Stomach (tissue), 9 donors: ENCODE data around the gene SPEM2. TPM values are rescaled to one million over a fixed set of nuclear protein-coding genes. Genes with fewer than 3 reads are reported as not detected.

Experiments
- DNase-seq, 2 donors: peaks; one replicate each; pipeline versions ENCODE4 v3.0.0 to v3.0.0-alpha.2; 2013 to 2019
- H3K27ac ChIP-seq, 5 donors: fragments of 200-600 bp in 4 of 5; sonication (generic) in 4 of 5; one replicate each; pipeline ENCODE4 v1.5.1; 2013 to 2019; ENCODE audit warnings: mild to moderate bottlenecking in 1 of 5, moderate library complexity in 1 of 5
- H3K27me3 ChIP-seq, 3 donors: fragments of 200-600 bp; sonication (generic); one replicate each; pipeline ENCODE4 v1.5.1; 2017 to 2019; ENCODE audit warnings: mixed run types in 1 of 3
- H3K36me3 ChIP-seq, 4 donors: fragments of 200-600 bp; sonication (generic); 1 replicate in 3 of 4; 2 replicates in 1 of 4; pipeline ENCODE4 v1.5.1; 2016 to 2019
- H3K4me1 ChIP-seq, 4 donors: fragments of 200-600 bp; sonication (generic); one replicate each; pipeline ENCODE4 v1.5.1; 2016 to 2019
- H3K4me3 ChIP-seq, 4 donors: fragments of 200-600 bp; sonication (generic) in 3 of 4; one replicate each; pipeline ENCODE4 v1.5.1; 2016 to 2019; ENCODE audit warnings: mild to moderate bottlenecking in 1 of 4
- H3K9me3 ChIP-seq, 4 donors: fragments of 200-600 bp; sonication (generic); one replicate each; pipeline ENCODE4 v1.5.1; 2016 to 2019
- CTCF ChIP-seq, 7 experiments: fragments of 450-650 bp in 4 of 7; fragments of 200-600 bp in 3 of 7; sonication (generic) in 3 of 7; IDR thresholded peaks; one replicate each; pipeline ENCODE4 v1.5.1; 2016 to 2019; ENCODE audit warnings: antibody characterized with exemption in 7 of 7, control low read depth in 2 of 7, mild to moderate bottlenecking in 1 of 7
- EP300 ChIP-seq: sonication (generic); formaldehyde crosslinking; IDR thresholded peaks from one replicate; pipeline ENCODE4 v1.6.1; 2017; ENCODE audit warnings: antibody characterized with exemption
- POLR2A ChIP-seq, 4 donors: fragments of 450-650 bp; IDR thresholded peaks; one replicate each; pipeline ENCODE4 v1.6.1; 2016; ENCODE audit warnings: antibody characterized with exemption in 4 of 4, control low read depth in 2 of 4, mild to moderate bottlenecking in 1 of 4, moderate library complexity in 1 of 4
- POLR2AphosphoS5 ChIP-seq, 3 donors: sonication (generic); formaldehyde crosslinking; IDR thresholded peaks; one replicate each; pipeline ENCODE4 v1.6.1; 2016; ENCODE audit warnings: antibody characterized with exemption in 3 of 3
- WGBS, 5 donors: extraction: QIAGEN DNeasy Blood & Tissue Kit in 3 of 5; methylation state at CpG; one replicate each; pipeline versions ENCODE4 v1.1.5 to v1.1.7; 2013 to 2018; 5-methylcytosine and 5-hydroxymethylcytosine counted together
- intact Hi-C: fragments of 100-400 bp; cut with DNase I; formaldehyde crosslinking; loops from one replicate; pipeline ENCODE4 v1.15.1; 2023; ENCODE audit warnings: low total_unique reads
- polyA plus RNA-seq, 3 donors: library from polyadenylated mRNA; stranded (reverse); fragments of 200-250 nt; gene quantifications; one replicate each; pipeline ENCODE4 v1.2.3, GENCODE V29; 2013
- total RNA-seq, 5 donors: library from RNA; depleted of rRNA; stranded (reverse); fragments of >200 nt; gene quantifications; one replicate each; pipeline versions ENCODE4 v1.1.0 to v1.2.3, GENCODE V29; 2014 to 2016
- donor health status: healthy with polysubstance abuse.
- donor health status: Bipolar disorder and iron deficiency.
- donor health status: healthy.

Gene SPEM2
- total and polyA plus RNA-seq, 8 donors = not detected

DNA sequence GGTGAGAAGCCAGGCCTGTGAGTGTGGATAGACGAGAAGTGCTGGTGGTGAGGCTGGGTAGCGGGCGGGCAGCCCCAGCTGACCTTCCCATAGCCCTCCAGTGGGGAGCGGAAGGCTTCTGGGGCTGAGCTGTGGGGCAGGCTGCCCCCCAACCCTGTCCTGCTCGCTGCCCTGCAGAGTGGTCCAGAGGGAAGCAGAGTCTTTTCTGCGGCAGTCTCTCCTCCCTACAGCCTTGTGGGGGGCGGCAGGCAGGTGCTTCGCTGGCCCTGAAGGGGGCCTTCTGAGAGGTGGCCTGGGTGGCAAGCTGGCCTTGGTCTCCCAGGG lies 14.0 kb upstream of the SPEM2 start:
- intact Hi-C loops = no loop called here
- Histone ChIP-seq H3K27me3 (no peaks in the 10 kb centered on the region), H3K27ac (no peak overlapping the region), H3K9me3 (no peaks in the 10 kb centered on the region), H3K4me1 (peaks cover 0 to 6% (median 5%) of the 10 kb centered on the region in 4 donors), H3K36me3 (peaks cover 0 to 43% (median 27%) of the 10 kb centered on the region in 4 donors), H3K4me3 (no peak overlapping the region)
- no peak for DNase-seq
- 80 to 90% (median 86%) methylated on average over 2 to 8 of the region's 8 CpGs for WGBS, 5 donors
- no peak for TF ChIP-seq POLR2A (IDR thresholded peaks at IDR 0.05)
- no peak for TF ChIP-seq POLR2AphosphoS5 (IDR thresholded peaks at IDR 0.05)
- no peak for TF ChIP-seq CTCF (IDR thresholded peaks at IDR 0.05)
- TF ChIP-seq EP300 = no peak

DNA sequence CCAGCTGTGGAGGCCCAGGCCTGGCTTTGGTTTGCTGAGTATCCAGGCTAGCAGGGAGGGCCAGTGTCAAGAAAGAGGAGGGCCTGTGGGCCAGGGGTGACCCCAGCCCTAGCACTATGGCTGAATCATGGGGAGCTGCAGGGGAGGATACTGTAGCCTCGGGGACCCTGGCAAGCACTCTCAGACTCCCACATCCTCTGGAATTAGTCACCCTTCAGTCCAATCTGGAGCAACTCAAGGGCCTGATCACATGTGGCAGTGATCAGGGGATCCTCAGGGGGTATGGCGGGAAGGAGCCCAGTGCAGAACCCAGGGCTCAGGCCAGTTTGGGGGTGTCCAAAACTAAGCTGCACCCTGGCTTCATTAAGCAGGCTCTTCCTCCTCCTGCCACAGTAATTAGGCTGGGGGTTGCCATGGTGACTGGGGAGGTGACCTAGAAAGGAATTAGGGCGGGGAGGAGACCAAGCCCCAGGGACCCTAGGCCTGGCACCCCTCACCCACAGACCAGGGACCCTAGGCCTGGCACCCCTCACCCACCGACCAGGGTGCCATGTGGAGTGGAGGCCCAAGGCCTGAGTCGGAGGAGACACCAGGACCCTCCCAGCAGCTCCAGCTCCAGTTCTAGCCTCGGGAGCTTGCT lies 11.9 kb upstream of the SPEM2 start:
- intact Hi-C loops = no loop called here
- Histone ChIP-seq H3K27ac (no peak overlapping the region), H3K9me3 (no peaks in the 10 kb centered on the region), H3K27me3 (peaks cover 0 to 5% (median 0%) of the 10 kb centered on the region in 3 donors), H3K4me3 (no peak overlapping the region), H3K36me3 (peaks cover 0 to 62% (median 35%) of the 10 kb centered on the region in 4 donors), H3K4me1 (peaks cover 0 to under 1% (median 0%) of the 10 kb centered on the region in 4 donors)
- DNase-seq = no peak
- WGBS, 5 donors = 71 to 80% (median 78%) methylated on average over 6 of the region's 6 CpGs
- no peak for TF ChIP-seq EP300
- TF ChIP-seq POLR2A (IDR thresholded peaks at IDR 0.05) = no peak
- no peak for TF ChIP-seq CTCF (IDR thresholded peaks at IDR 0.05)
- TF ChIP-seq POLR2AphosphoS5 (IDR thresholded peaks at IDR 0.05) = no peak

DNA sequence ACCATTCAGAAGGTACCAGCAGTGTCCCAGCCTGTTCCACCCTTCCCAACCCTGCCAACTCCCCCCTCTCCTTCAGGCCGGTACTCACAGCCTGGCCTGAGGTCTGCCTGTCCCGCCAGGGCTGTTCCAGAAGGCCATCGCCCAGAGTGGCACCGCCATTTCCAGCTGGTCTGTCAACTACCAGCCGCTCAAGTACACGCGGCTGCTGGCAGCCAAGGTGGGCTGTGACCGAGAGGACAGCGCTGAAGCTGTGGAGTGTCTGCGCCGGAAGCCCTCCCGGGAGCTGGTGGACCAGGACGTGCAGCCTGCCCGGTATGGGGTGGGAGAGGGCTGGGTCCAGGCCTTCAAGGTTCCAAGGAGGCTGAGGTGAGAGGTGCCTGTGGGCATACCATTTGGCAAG lies 10.6 kb upstream of the SPEM2 start:
- DNase-seq = no peak
- H3K4me1 ChIP-seq = no peaks in the 10 kb centered on the region
- TF ChIP-seq POLR2A (IDR thresholded peaks at IDR 0.05) = no peak
- no peak for TF ChIP-seq POLR2AphosphoS5 (IDR thresholded peaks at IDR 0.05)
- no peak for TF ChIP-seq CTCF (IDR thresholded peaks at IDR 0.05)
- TF ChIP-seq EP300 = no peak
- peaks cover 0 to 5% (median 0%) of the 10 kb centered on the region in 3 donors for H3K27me3 ChIP-seq
- no peak overlapping the region for H3K27ac ChIP-seq
- peaks cover 0 to 48% (median 22%) of the 10 kb centered on the region in 4 donors for H3K36me3 ChIP-seq
- H3K9me3 ChIP-seq = no peaks in the 10 kb centered on the region
- intact Hi-C loops = no loop called here
- no peak overlapping the region for H3K4me3 ChIP-seq
- WGBS, 5 donors = 79 to 93% (median 86%) methylated on average over 5 to 14 of the region's 14 CpGs

GRCh38 chr17:7415784-7416183 lies 9.6 kb upstream of the SPEM2 start:
- H3K4me1 ChIP-seq = no peaks in the 10 kb centered on the region
- no peaks in the 10 kb centered on the region for H3K9me3 ChIP-seq
- no peak for TF ChIP-seq EP300
- no peak for TF ChIP-seq POLR2A (IDR thresholded peaks at IDR 0.05)
- no peak for TF ChIP-seq POLR2AphosphoS5 (IDR thresholded peaks at IDR 0.05)
- TF ChIP-seq CTCF (IDR thresholded peaks at IDR 0.05) = no peak
- no peak for DNase-seq
- no peak overlapping the region for H3K4me3 ChIP-seq
- no peak overlapping the region for H3K27ac ChIP-seq
- peaks cover 0 to 5% (median 0%) of the 10 kb centered on the region in 3 donors for H3K27me3 ChIP-seq
- H3K36me3 ChIP-seq = peaks cover 0 to 39% (median 17%) of the 10 kb centered on the region in 4 donors
- 78 to 89% (median 84%) methylated on average over 13 to 23 of the region's 23 CpGs for WGBS, 5 donors
- intact Hi-C loops = no loop called here
